Body of pancreas (tissue), 4 donors: ENCODE measurements around the gene IRAG1.

Experiments used
- CTCF ChIP-seq, 7 experiments: fragments of 450-650 bp in 4 of 7; fragments of 200-600 bp in 3 of 7; sonication (generic) in 3 of 7; IDR thresholded peaks; one replicate each; pipeline ENCODE4 v1.5.1; 2016 to 2019; ENCODE audit warnings: antibody characterized with exemption in 7 of 7
- POLR2A ChIP-seq, 3 donors: fragments of 450-650 bp; IDR thresholded peaks; one replicate each; pipeline ENCODE4 v1.6.1; 2016; ENCODE audit warnings: antibody characterized with exemption in 3 of 3, mild to moderate bottlenecking in 2 of 3

GRCh38 chr11:10719616-10720015 is 26.1 kb upstream of the IRAG1 start:
- TF ChIP-seq POLR2A (IDR thresholded peaks at IDR 0.05), result no peak
- no peak for TF ChIP-seq CTCF (IDR thresholded peaks at IDR 0.05)
